G401.6 (cell line): Measurements from ENCODE around the gene RANBP17.
"Not testable (repeated sequence)": the region's sequence is repeated elsewhere in the genome, so short reads cannot be mapped to it uniquely, and the experiment has no call there.

ENCODE experiments used
- FAIRE-seq: peaks from 2 replicates; lab custom pipeline; 2012; peaks lifted over from hg19 to GRCh38; lab: Jason Lieb, UNC

Gene RANBP17

GRCh38 chr5:171258737-171259415 lies 397.1 kb downstream of the RANBP17 start:
- FAIRE-seq = no peak

DNA sequence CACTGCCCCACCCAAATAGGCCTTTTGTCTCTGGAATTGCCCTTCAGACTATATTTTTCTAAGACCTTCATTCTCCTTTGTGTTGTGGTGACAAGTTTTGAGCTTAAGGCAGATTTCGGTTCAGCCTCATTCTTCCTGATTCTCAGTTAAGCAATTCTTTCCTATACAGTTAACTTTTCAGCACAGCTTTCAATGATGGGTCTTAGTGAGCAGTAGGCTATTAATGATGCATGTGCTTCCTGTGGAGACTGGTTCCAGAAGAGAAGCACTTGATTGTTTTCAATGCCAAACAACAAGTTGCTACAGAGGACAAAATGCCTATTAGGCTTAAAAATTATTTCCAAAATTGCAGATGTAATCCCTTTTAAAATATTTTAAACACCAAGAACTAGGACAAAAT lies 399.5 kb downstream of the RANBP17 start:
- FAIRE-seq = no peak

GRCh38 chr5:171261904-171262303 lies 400.1 kb downstream of the RANBP17 start:
- no peak for FAIRE-seq

GRCh38 chr5:171263181-171263580 lies 401.4 kb downstream of the RANBP17 start:
- FAIRE-seq = no peak

GRCh38 chr5:171264843-171265242 lies 403.0 kb downstream of the RANBP17 start:
- FAIRE-seq = no peak

DNA sequence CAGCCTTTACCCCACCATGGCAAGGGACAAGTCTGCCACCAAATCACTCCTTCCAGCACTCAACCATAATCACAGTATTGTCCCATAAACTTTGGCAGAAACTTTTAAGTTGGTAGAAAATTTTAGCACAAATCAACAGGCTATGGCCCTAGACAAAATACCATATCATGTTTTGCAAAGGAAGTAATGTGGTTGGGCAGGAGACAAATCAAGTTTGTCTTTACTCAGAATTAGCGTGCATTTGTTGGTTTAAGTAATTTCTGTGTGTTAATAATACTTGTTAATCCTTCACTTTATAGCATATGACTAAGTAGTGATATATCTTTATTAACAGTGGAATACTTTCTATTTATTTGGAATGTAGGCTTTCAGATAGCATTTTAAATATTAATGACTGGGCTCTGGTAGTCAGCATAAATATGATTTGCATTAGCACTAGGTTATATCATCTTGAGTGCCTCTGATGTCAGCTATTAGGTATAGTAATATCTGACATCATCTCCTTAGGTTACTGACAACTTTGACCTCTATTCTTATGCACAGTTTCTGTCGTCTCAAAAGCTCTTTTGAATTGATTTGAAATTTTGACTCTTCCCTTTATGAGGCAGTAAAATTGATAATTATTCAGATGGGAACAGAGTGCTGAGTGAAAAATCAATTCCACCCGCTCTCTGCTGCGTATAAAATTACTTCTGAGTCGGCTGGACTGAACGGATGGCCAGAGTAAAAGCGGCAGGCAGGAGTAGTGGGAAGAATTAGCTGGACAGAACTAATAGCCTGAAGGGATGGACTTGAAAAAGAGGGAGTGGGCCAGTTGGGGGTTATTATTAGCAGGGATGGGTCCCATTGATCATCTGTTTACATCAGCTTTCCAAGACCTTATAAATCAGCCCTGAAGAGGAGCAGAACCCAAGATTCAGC lies 407.1 kb downstream of the RANBP17 start:
- FAIRE-seq = no peak

DNA sequence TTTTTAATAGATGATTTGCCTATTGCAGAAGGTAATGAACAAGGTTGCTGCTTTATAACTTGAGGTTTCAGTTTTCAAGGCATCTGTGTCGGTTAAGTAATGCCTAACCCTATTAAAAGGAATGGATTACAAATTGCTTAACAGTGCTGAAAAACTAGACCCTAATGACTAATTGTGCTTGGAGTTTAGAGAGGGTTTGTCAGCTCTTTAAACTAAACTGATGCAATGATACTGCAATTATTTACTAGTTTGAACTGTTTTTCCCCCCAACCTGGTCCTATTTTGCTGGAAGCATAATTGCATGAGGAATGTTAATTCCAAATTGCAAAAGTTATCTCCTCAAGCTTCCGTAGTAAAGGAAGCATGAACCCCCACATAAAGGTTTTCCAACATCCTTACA lies 407.9 kb downstream of the RANBP17 start:
- no peak for FAIRE-seq

DNA sequence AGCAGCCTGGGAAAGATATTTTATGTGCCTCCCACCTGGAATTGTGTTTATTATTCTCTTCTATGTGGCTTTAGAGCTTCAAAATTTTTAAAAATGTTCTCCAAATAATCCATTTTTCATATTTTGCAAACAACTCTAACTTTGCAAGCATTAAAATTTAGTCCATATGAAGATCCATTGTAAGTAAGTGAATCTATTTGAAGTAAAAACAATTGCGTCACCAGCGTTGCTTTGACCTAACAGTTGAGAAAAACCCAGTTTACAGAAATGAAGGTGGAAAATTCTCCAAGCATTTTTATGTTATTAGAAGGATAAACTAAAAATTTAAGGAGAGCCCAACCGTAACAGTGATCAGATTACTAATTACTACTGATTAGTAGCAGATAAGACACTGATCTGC lies 408.3 kb downstream of the RANBP17 start:
- no peak for FAIRE-seq

GRCh38 chr5:171271798-171272197 lies 410.0 kb downstream of the RANBP17 start:
- no peak for FAIRE-seq

DNA sequence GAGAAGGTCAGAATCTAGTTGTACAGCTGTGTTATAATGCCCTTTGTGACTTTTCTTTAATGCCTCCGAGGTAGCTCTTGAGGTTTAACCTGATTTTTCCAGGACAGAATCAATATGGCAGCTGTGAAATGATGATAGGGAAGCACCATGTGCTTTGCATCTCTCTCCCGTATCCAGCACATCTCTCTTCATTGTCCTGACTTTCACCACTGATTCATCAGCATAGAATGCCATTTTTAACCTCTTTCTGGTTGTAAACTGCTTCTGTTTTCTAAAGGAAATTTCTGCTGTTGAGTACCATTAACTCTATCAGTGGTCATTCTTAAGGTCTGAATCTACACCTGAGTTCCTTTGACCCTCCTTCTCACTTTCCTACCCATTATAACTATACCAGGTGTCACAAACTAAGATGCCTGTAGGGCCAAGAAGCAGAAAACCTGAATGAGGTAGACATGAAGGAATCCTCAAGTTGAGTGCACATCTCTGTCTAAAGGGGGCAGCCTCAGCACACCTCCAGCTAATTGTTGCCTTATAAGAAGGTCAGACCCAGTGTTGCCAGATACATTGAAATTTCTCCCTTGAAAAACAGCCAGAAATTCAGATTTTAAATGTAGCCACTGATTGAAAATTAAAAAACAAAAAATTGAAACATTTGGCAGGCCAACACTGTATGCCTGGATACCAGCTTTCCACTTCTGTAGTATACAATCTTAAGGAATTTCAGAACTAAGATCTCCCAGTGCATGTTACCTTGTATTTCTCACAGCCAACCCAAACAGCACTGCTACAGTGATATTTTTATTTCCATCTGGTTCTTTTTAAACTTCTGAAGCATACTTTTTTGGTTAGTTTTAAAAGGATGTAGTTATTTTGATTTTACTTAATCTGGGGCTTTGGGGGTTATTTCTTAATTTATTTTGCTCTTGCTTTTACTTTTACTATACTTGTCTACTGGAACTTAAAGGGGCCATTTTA lies 411.5 kb downstream of the RANBP17 start:
- FAIRE-seq = peak; percentile 78

DNA sequence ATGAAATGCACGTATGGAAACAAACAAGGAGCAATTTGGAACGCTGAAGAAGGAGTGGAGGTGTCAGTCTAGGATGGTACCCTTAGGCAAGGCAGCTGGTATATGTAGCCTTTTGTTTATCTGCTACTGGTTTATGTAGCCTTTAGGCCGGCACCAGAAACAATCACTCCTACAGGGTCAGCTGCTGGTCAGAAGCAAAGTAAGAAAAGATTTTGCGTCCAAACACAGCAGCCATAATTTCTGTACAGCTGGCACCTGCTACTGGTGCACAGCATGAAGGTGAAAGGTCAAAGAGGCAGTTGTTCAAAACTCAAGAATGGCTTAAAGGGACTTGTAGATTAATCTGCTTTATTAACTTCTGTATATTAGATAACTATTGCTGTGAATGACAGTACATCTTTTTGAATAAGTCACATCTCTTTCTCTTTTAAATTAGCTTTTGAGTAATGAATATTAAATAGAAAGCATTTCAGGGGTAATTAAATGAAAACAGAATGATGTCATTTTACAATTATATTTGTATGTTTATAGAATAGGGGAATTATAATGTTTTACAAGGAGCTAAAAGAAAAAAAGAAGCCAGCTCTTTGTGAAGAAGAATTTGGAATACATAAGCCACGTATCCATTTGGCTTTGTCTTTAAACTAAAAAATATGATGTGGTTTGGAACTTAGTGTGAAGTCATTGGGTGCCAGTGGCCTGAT lies 414.2 kb downstream of the RANBP17 start:
- peak; percentile 6 for FAIRE-seq

- FAIRE-seq = no peak
Observed at GRCh38 chr5:171283753-171284152, 421.9 kb downstream of the RANBP17 start.

GRCh38 chr5:171285465-171285864 lies 423.6 kb downstream of the RANBP17 start:
- FAIRE-seq = no peak

- FAIRE-seq = no peak
Observed at GRCh38 chr5:171288066-171288465, 426.2 kb downstream of the RANBP17 start.

GRCh38 chr5:171291371-171291770 lies 429.6 kb downstream of the RANBP17 start:
- no peak for FAIRE-seq

DNA sequence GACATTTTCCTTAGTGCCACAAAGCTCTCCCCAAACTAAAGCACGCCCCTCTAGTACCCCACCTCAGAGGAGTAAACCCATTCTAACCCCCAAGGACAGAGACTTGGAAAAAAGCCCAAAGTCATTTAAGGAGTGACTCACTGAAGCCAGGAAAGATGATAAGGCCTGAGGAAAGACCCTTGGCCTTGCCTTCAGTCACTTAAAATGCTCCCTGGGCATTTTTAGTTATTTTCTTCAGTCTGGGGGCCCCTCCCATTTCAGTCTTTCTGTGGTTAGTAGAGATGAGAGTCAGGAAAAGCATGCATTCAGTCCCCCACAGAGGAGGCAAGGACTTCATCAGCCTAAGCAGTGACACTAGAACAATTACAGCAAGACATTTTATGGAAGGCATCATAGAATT lies 433.5 kb downstream of the RANBP17 start:
- no peak for FAIRE-seq

- FAIRE-seq = no peak
Observed at GRCh38 chr5:171295801-171296200, 434.0 kb downstream of the RANBP17 start.

DNA sequence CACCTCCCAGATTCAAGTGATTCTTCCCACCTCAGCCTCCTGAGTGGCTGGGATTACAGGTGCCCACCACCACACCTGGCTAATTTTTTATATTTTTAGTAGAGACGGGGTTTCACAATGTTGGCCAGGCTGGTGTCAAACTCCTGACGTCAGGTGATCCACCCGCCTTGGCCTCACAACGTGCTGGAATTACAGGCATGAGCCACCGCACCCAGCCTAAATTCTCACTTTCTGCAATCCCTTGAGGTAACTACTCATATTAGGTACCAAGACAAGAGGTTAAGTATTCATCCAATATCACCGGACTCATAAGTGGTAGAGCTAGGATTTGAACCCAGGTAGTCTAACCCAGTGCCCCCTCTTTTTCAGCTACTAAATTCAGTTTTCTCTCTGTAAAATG lies 436.1 kb downstream of the RANBP17 start:
- not testable (repeated sequence) for FAIRE-seq

- FAIRE-seq = no peak
Observed at GRCh38 chr5:171299228-171299627, 437.4 kb downstream of the RANBP17 start.

DNA sequence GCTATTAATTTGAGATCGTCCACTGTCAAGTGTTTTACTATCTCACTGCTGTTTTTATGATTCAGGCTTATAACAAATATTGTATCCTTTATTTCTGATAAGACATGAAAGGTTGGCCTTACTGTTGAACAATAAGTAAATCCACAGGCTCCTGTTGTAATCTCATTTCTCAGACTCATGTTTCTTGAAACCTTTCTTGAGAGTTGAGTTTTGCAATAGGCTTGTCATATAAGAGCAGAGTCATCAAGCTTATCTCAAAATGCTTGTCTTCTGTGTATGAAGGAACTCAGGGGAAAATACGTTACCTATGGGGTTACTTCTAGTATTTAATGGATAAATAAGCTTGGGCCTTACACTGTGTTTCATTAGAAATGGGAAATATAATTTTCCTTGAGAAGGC lies 438.0 kb downstream of the RANBP17 start:
- no peak for FAIRE-seq

DNA sequence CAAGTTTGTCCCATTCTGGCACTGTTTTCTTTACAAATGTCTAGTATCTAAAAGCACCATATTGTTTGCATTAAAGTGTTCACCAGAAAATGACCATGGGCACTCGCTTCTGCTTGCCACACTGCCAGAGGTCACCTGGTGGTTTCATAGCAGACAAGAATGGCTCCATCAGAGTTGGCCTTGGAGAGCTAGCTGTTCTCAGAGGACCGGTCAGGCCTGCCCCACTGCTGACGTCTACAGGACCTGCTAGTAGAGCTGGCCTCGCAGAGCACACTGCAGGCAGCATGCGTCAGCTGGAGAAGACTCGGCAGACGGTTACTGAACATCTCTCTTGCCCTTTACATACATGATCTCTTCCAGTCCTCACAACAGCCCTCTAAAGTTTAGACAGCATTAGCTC lies 438.5 kb downstream of the RANBP17 start:
- FAIRE-seq = no peak

- no peak for FAIRE-seq
Observed at GRCh38 chr5:171306166-171306565, 444.3 kb downstream of the RANBP17 start.
